H9 (cell line): ENCODE measurements around the gene SEPTIN12. TPM values are rescaled to one million over a fixed set of nuclear protein-coding genes. Genes with fewer than 3 reads are reported as not detected.

ENCODE experiments used
- DNase-seq: peaks from one replicate; pipeline ENCODE4 v3.0.0-alpha.2; 2017
- H2AFZ ChIP-seq: one replicate; pipeline ENCODE4 v1.6.1; 2013; ENCODE audit warnings: mild to moderate bottlenecking, low read length, control low read depth, moderate library complexity
- H2AK5ac ChIP-seq: 2 replicates; pipeline ENCODE4 v1.6.1; 2013; ENCODE audit warnings: low read length, control low read depth, mixed read lengths; ENCODE audit not compliant: insufficient read length
- H2BK120ac ChIP-seq: one replicate; pipeline ENCODE4 v1.6.1; 2013; ENCODE audit warnings: low read depth, mild to moderate bottlenecking, low read length, control low read depth, inconsistent platforms; ENCODE audit not compliant: poor library complexity, severe bottlenecking
- H2BK12ac ChIP-seq: 2 replicates; pipeline ENCODE4 v1.6.1; 2013; ENCODE audit warnings: low read length, control low read depth, mixed read lengths, low read depth; ENCODE audit not compliant: insufficient read length
- H2BK15ac ChIP-seq: 2 replicates; pipeline ENCODE4 v1.6.1; 2013; ENCODE audit warnings: low read depth, low read length, control low read depth
- H2BK20ac ChIP-seq: one replicate; pipeline ENCODE4 v1.6.1; 2013; ENCODE audit warnings: low read depth, mild to moderate bottlenecking, low read length, control low read depth, inconsistent platforms; ENCODE audit not compliant: poor library complexity, severe bottlenecking
- H2BK5ac ChIP-seq: 2 replicates; pipeline ENCODE4 v1.6.1; 2013; ENCODE audit warnings: low read length, control low read depth, mixed read lengths; ENCODE audit not compliant: insufficient read length
- H3K14ac ChIP-seq: 2 replicates; pipeline ENCODE4 v1.6.1; 2013; ENCODE audit warnings: low read length, control low read depth; ENCODE audit not compliant: insufficient read depth
- H3K18ac ChIP-seq: 2 replicates; pipeline ENCODE4 v1.6.1; 2013; ENCODE audit warnings: low read depth, mild to moderate bottlenecking, mixed read lengths, low read length, control low read depth; ENCODE audit not compliant: insufficient read length
- H3K23ac ChIP-seq: 2 replicates; pipeline ENCODE4 v1.6.1; 2013; ENCODE audit warnings: low read length, control low read depth, mixed read lengths, low read depth; ENCODE audit not compliant: insufficient read length
- H3K23me2 ChIP-seq: 2 replicates; pipeline ENCODE4 v1.6.1; 2013; ENCODE audit warnings: low read depth, mild to moderate bottlenecking, mixed read lengths, low read length, control low read depth; ENCODE audit not compliant: insufficient read length, poor library complexity, severe bottlenecking
- H3K27ac ChIP-seq: 2 replicates; pipeline ENCODE4 v1.5.1; 2013; ENCODE audit warnings: low read length, control low read depth, mixed read lengths, low read depth; ENCODE audit not compliant: insufficient read length
- H3K27me3 ChIP-seq: 2 replicates; pipeline ENCODE4 v1.6.1; 2013; ENCODE audit warnings: low read length, control low read depth, inconsistent platforms; ENCODE audit not compliant: insufficient read depth
- H3K4ac ChIP-seq: 2 replicates; pipeline ENCODE4 v1.6.1; 2013; ENCODE audit warnings: low read depth, mild to moderate bottlenecking, control low read depth, inconsistent platforms, low read length, moderate library complexity
- H3K4me1 ChIP-seq: 2 replicates; pipeline ENCODE4 v1.6.1; 2013; ENCODE audit warnings: low read length, control low read depth, inconsistent platforms; ENCODE audit not compliant: insufficient read depth
- H3K4me2 ChIP-seq: 2 replicates; pipeline ENCODE4 v1.6.1; 2013; ENCODE audit warnings: low read length, control low read depth, mixed read lengths; ENCODE audit not compliant: insufficient read length, insufficient read depth
- H3K56ac ChIP-seq: 2 replicates; pipeline ENCODE4 v1.6.1; 2013; ENCODE audit warnings: low read depth, mild to moderate bottlenecking, mixed read lengths, low read length, control low read depth; ENCODE audit not compliant: insufficient read length
- H3K79me1 ChIP-seq: 2 replicates; pipeline ENCODE4 v1.6.1; 2013; ENCODE audit warnings: low read depth, mild to moderate bottlenecking, moderate library complexity, low read length, control low read depth, inconsistent platforms; ENCODE audit not compliant: insufficient read depth, poor library complexity, severe bottlenecking
- H3K79me2 ChIP-seq: 2 replicates; pipeline ENCODE4 v1.6.1; 2013; ENCODE audit warnings: low read length, control low read depth, inconsistent platforms; ENCODE audit not compliant: insufficient read depth
- H3K9ac ChIP-seq: 2 replicates; pipeline ENCODE4 v1.6.1; 2013; ENCODE audit warnings: low read length, control low read depth, mixed read lengths; ENCODE audit not compliant: insufficient read length; ENCODE audit errors: extremely low read depth
- H3K9me3 ChIP-seq: one replicate; pipeline ENCODE4 v1.6.1; 2013; ENCODE audit warnings: low read depth, low read length, inconsistent platforms; ENCODE audit not compliant: control insufficient read depth
- H3T11ph ChIP-seq: one replicate; pipeline ENCODE4 v1.6.1; 2013; ENCODE audit warnings: mild to moderate bottlenecking, low read length, control low read depth, inconsistent platforms
- H4K20me1 ChIP-seq: one replicate; pipeline ENCODE4 v1.6.1; 2013; ENCODE audit not compliant: control insufficient read depth, insufficient read length, insufficient read depth
- H4K5ac ChIP-seq: 2 replicates; pipeline ENCODE4 v1.6.1; 2013; ENCODE audit warnings: low read depth, mild to moderate bottlenecking, mixed read lengths, low read length, control low read depth; ENCODE audit not compliant: insufficient read length
- H4K8ac ChIP-seq: replicated peaks from 2 replicates; pipeline ENCODE4 v1.6.1; 2013; ENCODE audit warnings: low read length, control low read depth, mixed read lengths, low read depth; ENCODE audit not compliant: insufficient read length
- H4K91ac ChIP-seq: 2 replicates; pipeline ENCODE4 v1.6.1; 2013; ENCODE audit warnings: low read depth, mild to moderate bottlenecking, moderate library complexity, mixed read lengths, low read length, control low read depth; ENCODE audit not compliant: insufficient read length
- H3K27ac Mint-ChIP-seq, 3 experiments: 2 replicates in 2 of 3; 3 replicates in 1 of 3; pipeline ENCODE4 v1.8.0; 2020 to 2021; ENCODE audit warnings: mixed read lengths in 3 of 3, mild to moderate bottlenecking in 1 of 3, moderate library complexity in 1 of 3
- H3K27me3 Mint-ChIP-seq: 2 replicates; pipeline ENCODE4 v1.8.0; 2021; ENCODE audit warnings: low read depth, mild to moderate bottlenecking, moderate library complexity, mixed read lengths
- H3K36me3 Mint-ChIP-seq, 3 experiments: 2 replicates in 2 of 3; 3 replicates in 1 of 3; pipeline ENCODE4 v1.8.0; 2020 to 2021; ENCODE audit warnings: low read depth in 3 of 3, mixed read lengths in 3 of 3; ENCODE audit not compliant: insufficient read depth in 1 of 3
- H3K4me1 Mint-ChIP-seq, 2 experiments: 2 replicates each; pipeline ENCODE4 v1.8.0; 2020; ENCODE audit warnings: mixed read lengths in 2 of 2
- H3K4me3 Mint-ChIP-seq, 2 experiments: 2 replicates in 1 of 2; 3 replicates in 1 of 2; pipeline ENCODE4 v1.8.0; 2020 to 2021; ENCODE audit warnings: mild to moderate bottlenecking in 2 of 2, mixed read lengths in 2 of 2, moderate library complexity in 1 of 2
- H3K9me3 Mint-ChIP-seq, 2 experiments: 2 replicates in 1 of 2; 3 replicates in 1 of 2; pipeline ENCODE4 v1.8.0; 2020; ENCODE audit warnings: mild to moderate bottlenecking in 2 of 2, mixed read lengths in 2 of 2, moderate library complexity in 1 of 2
- WGBS: extraction: QIAGEN DNeasy Blood & Tissue Kit; methylation state at CpG from one replicate; pipeline ENCODE4 v1.1.7; 2013; ENCODE audit warnings: missing lambda C conversion rate, low lambda C conversion rate, mixed read lengths; ENCODE audit not compliant: insufficient read length; ENCODE audit errors: extremely low coverage; 5-methylcytosine and 5-hydroxymethylcytosine counted together
- total RNA-seq: library from RNA; stranded (reverse); gene quantifications from 2 replicates; pipeline ENCODE4 v1.2.1, GENCODE V29; 2021
- TF ChIP-seq, protein P1 (sequence below): fragments of 200-600 bp; sonication (generic); conservative IDR thresholded peaks from 3 replicates; pipeline ENCODE4 v1.8.0; 2021; ENCODE audit warnings: antibody characterized with exemption, mild to moderate bottlenecking

SEPTIN12 gene
- total RNA-seq, 1 experiment from 2014 or later = 0.48 TPM

DNA sequence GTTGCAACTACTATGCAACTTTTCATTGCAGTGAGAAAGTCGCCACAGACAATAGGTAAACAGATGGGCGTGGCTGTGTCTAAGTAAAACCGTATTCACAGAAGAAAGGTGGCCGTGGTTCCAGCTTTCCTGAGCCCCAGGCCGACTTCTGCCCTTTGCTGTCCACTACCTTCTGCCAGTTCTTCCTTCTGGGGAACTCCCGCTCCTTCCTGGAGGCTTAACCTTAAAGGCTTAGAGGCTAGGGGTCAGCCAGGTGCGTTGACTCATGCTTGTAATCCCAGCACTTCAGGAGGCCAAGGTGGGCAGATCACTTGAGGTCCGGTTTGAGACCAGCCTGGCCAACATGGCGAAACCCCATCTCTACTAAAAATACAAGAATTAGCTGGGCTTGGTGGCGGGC is 2.1 kb upstream of the SEPTIN12 start:
- peaks cover 15 to 19% of the 10 kb centered on the region in 2 experiments for H3K4me1 Mint-ChIP-seq
- Histone ChIP-seq H2BK120ac (no peak overlapping the region), H3K14ac (no peak overlapping the region), H3K79me2 (no peaks in the 10 kb centered on the region), H3K79me1 (no peaks in the 10 kb centered on the region), H4K8ac (no peak overlapping the region), H3K27ac (no peak overlapping the region), H3K23me2 (no peaks in the 10 kb centered on the region), H2BK15ac (no peak overlapping the region), H3K4me2 (no peak overlapping the region), H3K9me3 (no peaks in the 10 kb centered on the region), H2BK12ac (no peak overlapping the region), H3T11ph (no peak overlapping the region), H4K5ac (no peak overlapping the region), H2BK5ac (no peak overlapping the region), H3K4me1 (peaks cover 3% of the 10 kb centered on the region; the same call in 1 of the 2 replicates), H3K56ac (no peak overlapping the region), H3K9ac (no peak overlapping the region), H3K27me3 (no peaks in the 10 kb centered on the region), H2BK20ac (no peak overlapping the region), H3K23ac (no peak overlapping the region), H3K4ac (no peak overlapping the region), H3K18ac (no peak overlapping the region), H4K20me1 (no peaks in the 10 kb centered on the region), H4K91ac (no peak overlapping the region), H2AK5ac (no peak overlapping the region), H2AFZ (no peak overlapping the region)
- H3K9me3 Mint-ChIP-seq = no peaks in the 10 kb centered on the region
- no peak overlapping the region; a peak in 1 of 5 replicates for H3K4me3 Mint-ChIP-seq
- no peaks in the 10 kb centered on the region for H3K36me3 Mint-ChIP-seq
- H3K27me3 Mint-ChIP-seq = no peaks in the 10 kb centered on the region; the same call in 1 of the 2 replicates
- H3K27ac Mint-ChIP-seq = no peak overlapping the region
- WGBS = no CpG with 5 or more reads among the region's 10 CpGs
- TF ChIP-seq, protein P1, sequence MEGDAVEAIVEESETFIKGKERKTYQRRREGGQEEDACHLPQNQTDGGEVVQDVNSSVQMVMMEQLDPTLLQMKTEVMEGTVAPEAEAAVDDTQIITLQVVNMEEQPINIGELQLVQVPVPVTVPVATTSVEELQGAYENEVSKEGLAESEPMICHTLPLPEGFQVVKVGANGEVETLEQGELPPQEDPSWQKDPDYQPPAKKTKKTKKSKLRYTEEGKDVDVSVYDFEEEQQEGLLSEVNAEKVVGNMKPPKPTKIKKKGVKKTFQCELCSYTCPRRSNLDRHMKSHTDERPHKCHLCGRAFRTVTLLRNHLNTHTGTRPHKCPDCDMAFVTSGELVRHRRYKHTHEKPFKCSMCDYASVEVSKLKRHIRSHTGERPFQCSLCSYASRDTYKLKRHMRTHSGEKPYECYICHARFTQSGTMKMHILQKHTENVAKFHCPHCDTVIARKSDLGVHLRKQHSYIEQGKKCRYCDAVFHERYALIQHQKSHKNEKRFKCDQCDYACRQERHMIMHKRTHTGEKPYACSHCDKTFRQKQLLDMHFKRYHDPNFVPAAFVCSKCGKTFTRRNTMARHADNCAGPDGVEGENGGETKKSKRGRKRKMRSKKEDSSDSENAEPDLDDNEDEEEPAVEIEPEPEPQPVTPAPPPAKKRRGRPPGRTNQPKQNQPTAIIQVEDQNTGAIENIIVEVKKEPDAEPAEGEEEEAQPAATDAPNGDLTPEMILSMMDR = no peak
- DNase-seq = no peak
